ENCODE measurements around the gene GAPDH. TPM values are rescaled to one million over a fixed set of nuclear protein-coding genes. Genes with fewer than 3 reads are reported as not detected.

GAPDH gene
- total and polyA plus RNA-seq, 10 donors = 998 to 1,680 (median 1,390) TPM

DNA sequence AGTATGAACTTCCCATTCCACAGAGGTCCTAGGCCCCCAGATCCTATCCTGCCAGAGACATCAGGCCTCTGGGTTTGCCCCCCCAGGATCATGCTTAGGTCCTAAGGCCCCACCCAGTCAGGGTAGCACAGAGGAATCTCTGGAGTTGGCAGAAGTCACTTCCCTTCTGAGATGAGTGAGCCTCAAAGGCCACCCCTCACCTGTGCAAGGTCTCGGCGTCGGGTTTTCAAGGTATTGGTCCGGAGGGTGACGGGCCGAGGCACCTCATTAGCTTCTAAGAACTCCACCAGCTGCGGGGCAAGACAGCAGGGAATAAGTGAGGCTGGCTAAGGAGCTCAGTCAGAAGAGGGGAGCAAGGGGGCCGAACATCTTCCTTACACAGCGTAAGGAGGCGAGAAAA, 28.6 kb downstream of the GAPDH start:
- intact Hi-C loops (cut with DNase I; ENCODE audit: low total_unique reads) = loop anchor here (10.0 kb wide), 1 partner anchor 292 kb away; the partner anchor contains the start of genes CDCA3 and USP5
- 90 to 98% (median 96%) methylated on average over 10 of the region's 10 CpGs for WGBS, 5 donors
- H3K36me3 ChIP-seq = peaks cover 0 to 87% (median 73%) of the 10 kb centered on the region in 6 donors
- TF ChIP-seq POLR2A (IDR thresholded peaks at IDR 0.05) (no peak), POLR2AphosphoS5 (IDR thresholded peaks at IDR 0.05) (no peak)
- TF ChIP-seq, protein P1, sequence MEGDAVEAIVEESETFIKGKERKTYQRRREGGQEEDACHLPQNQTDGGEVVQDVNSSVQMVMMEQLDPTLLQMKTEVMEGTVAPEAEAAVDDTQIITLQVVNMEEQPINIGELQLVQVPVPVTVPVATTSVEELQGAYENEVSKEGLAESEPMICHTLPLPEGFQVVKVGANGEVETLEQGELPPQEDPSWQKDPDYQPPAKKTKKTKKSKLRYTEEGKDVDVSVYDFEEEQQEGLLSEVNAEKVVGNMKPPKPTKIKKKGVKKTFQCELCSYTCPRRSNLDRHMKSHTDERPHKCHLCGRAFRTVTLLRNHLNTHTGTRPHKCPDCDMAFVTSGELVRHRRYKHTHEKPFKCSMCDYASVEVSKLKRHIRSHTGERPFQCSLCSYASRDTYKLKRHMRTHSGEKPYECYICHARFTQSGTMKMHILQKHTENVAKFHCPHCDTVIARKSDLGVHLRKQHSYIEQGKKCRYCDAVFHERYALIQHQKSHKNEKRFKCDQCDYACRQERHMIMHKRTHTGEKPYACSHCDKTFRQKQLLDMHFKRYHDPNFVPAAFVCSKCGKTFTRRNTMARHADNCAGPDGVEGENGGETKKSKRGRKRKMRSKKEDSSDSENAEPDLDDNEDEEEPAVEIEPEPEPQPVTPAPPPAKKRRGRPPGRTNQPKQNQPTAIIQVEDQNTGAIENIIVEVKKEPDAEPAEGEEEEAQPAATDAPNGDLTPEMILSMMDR (IDR thresholded peaks at IDR 0.05 in 8 of 11, conservative IDR thresholded peaks at IDR 0.05 in 3 of 11) = no peak
- H3K4me1 ChIP-seq = peaks cover 5 to 57% (median 23%) of the 10 kb centered on the region in 6 donors
- H3K27me3 ChIP-seq (replicated peaks in 1 of 7) = no peaks in the 10 kb centered on the region
- DNase-seq = peak; percentile 33
- H3K27ac ChIP-seq = no peak overlapping the region
- H3K9me3 ChIP-seq = no peaks in the 10 kb centered on the region
- no peak overlapping the region for H3K4me3 ChIP-seq

DNA sequence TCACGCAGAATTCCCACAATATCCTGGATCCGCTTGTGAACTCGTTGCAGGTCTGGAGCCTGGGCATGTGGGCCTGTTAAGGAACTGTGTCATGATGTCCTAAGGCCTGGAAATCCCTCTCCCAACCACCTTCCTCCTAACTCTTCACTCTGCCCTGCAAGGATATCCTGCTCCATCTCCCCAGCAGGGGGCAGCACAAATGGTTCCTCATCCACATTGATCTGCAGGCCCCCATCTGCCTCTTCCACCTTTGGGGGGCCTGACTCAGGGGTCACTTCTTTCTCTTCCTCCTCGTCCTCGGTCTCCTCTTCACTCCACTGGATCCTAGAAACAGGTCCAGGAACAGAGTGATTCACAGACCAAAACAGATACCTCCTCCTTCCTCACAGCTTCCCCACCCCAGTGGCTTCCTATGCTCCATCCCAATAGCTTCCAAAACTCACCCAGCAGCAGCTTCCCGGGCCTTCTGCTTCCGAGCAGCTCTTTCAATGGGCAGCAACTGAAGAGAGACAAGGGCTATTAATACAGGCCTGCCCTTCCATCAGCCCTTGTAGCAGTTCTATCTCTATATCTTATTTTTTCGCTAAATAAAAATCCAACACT, 29.2 kb downstream of the GAPDH start:
- TF ChIP-seq, protein P1 (IDR thresholded peaks at IDR 0.05 in 8 of 11, conservative IDR thresholded peaks at IDR 0.05 in 3 of 11) = peak; percentile 48 to 87 (median 76)
- TF ChIP-seq POLR2A (IDR thresholded peaks at IDR 0.05) (no peak), POLR2AphosphoS5 (IDR thresholded peaks at IDR 0.05) (peak in 2 of 3 donors; percentile 11 to 13)
- Histone ChIP-seq H3K27me3 (replicated peaks in 1 of 7) (no peaks in the 10 kb centered on the region), H3K4me3 (no peak overlapping the region), H3K4me1 (peaks cover 5 to 55% (median 20%) of the 10 kb centered on the region in 6 donors), H3K27ac (no peak overlapping the region), H3K9me3 (no peaks in the 10 kb centered on the region), H3K36me3 (peaks cover 0 to 84% (median 72%) of the 10 kb centered on the region in 6 donors)
- peak; percentile 83 for DNase-seq
- WGBS, 5 donors = 70 to 78% (median 73%) methylated on average over 8 of the region's 8 CpGs
- intact Hi-C loops (cut with DNase I; ENCODE audit: low total_unique reads) = loop anchor here (10.0 kb wide), 1 partner anchor 291 kb away; the partner anchor contains the start of genes CDCA3 and USP5

DNA sequence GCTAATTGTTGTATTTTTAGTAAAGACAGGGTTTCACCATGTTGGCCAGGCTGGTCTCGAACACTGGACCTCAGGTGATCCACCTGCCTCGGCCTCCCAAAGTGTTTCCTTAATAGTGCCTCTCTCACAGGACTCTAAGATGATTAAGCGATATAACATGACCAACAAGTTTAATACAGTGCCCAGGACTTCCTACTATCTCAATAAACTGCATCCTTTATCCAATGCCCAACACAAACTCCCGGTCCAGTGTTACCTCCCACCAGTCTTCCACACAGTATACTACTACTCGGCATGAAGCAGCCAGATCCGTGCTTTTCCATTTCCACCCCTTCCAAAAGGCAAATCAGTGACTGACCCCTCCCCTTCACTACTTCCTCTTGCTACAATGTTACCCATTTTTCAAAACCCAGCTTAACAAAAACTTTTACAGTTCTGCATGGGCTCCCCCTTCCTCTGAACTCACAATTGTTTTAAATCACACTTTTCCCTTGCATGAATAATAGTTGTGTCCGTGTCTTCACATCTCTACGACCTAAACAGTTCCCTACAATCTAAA, 32.9 kb downstream of the GAPDH start:
- intact Hi-C loops (cut with DNase I; ENCODE audit: low total_unique reads) = loop anchor here (10.0 kb wide), 1 partner anchor 288 kb away; the partner anchor contains the start of genes CDCA3 and USP5

More for the DNA sequence above, 32.9 kb downstream of the GAPDH start:
- peak; percentile 13 for DNase-seq
- Histone ChIP-seq H3K36me3 (peaks cover 0 to 79% (median 60%) of the 10 kb centered on the region in 6 donors), H3K9me3 (no peaks in the 10 kb centered on the region), H3K27ac (peak overlapping the region; percentile 45 to 93 (median 91)), H3K4me3 (peak overlapping the region; percentile 70 to 88 (median 78)), H3K27me3 (replicated peaks in 1 of 7) (no peaks in the 10 kb centered on the region), H3K4me1 (peaks cover 10 to 77% (median 31%) of the 10 kb centered on the region in 6 donors)
- WGBS, 5 donors = 39 to 48% (median 44%) methylated on average over 8 of the region's 8 CpGs
- TF ChIP-seq, protein P1 (IDR thresholded peaks at IDR 0.05 in 8 of 11, conservative IDR thresholded peaks at IDR 0.05 in 3 of 11) = no peak
- TF ChIP-seq POLR2A (IDR thresholded peaks at IDR 0.05) (no peak), POLR2AphosphoS5 (IDR thresholded peaks at IDR 0.05) (no peak)
